IMR-90 (cell line): ENCODE data around the gene ROPN1B. TPM values are rescaled to one million over a fixed set of nuclear protein-coding genes. Genes with fewer than 3 reads are reported as not detected.
"Not testable (repeated sequence)": the region's sequence is repeated elsewhere in the genome, so short reads cannot be mapped to it uniquely, and the experiment has no call there.

Experiments used
- ATAC-seq: fragments of 200-7000 bp; cut with Tn5 transposase; 2 replicates; pipeline ENCODE4 v1.9.1; 2020; ENCODE audit warnings: low read depth, mild to moderate bottlenecking, moderate library complexity
- BruUV-seq: library from RNA; stranded (reverse); fragments of 400-500 nt; replicated peaks from 2 replicates; lab custom pipeline; 2021; lab: Mats Ljungman, UMichigan
- CTCF ChIA-PET: fragments of 300-600 bp; formaldehyde crosslinking; extraction: SDS; loops from one replicate; lab custom pipeline; 2021; ENCODE audit warnings: antibody characterized with exemption; lab: Yijun Ruan, JAX
- POLR2A ChIA-PET: fragments of 300-600 bp; sonication (Branson Sonifier 250); formaldehyde crosslinking; loops from one replicate; lab custom pipeline; 2022; ENCODE audit warnings: antibody characterized with exemption; ENCODE audit not compliant: unreplicated experiment; lab: Charles Lee
- DNase-seq: peaks from one replicate; pipeline ENCODE4 v3.0.0; 2013
- H2AFZ ChIP-seq: replicated peaks from 2 replicates; pipeline ENCODE3; 2013; ENCODE audit warnings: low read length, mild to moderate bottlenecking; ENCODE audit not compliant: poor library complexity
- H2AK5ac ChIP-seq: 2 replicates; pipeline ENCODE4 v1.6.1; 2013; ENCODE audit warnings: low read depth, low read length, inconsistent platforms
- H2AK9ac ChIP-seq: replicated peaks from 2 replicates; pipeline ENCODE3; 2013; ENCODE audit warnings: mild to moderate bottlenecking, low read depth, low read length, moderate library complexity; ENCODE audit not compliant: poor library complexity
- H2BK120ac ChIP-seq: 2 replicates; pipeline ENCODE4 v1.6.1; 2013; ENCODE audit warnings: low read depth, low read length, inconsistent platforms
- H2BK15ac ChIP-seq: 3 replicates; pipeline ENCODE4 v1.6.1; 2013; ENCODE audit warnings: low read depth, low read length, inconsistent platforms
- H2BK20ac ChIP-seq: 2 replicates; pipeline ENCODE4 v1.6.1; 2013; ENCODE audit warnings: low read depth, mild to moderate bottlenecking, inconsistent platforms, low read length, moderate library complexity
- H2BK5ac ChIP-seq: 2 replicates; pipeline ENCODE4 v1.6.1; 2013; ENCODE audit warnings: mild to moderate bottlenecking, low read depth, low read length, inconsistent platforms; ENCODE audit not compliant: poor library complexity, severe bottlenecking
- H3K14ac ChIP-seq: replicated peaks from 2 replicates; pipeline ENCODE4 v1.6.1; 2013; ENCODE audit warnings: low read depth, low read length, inconsistent platforms
- H3K18ac ChIP-seq: 2 replicates; pipeline ENCODE4 v1.6.1; 2013; ENCODE audit warnings: low read depth, low read length, control low read depth
- H3K23ac ChIP-seq: 2 replicates; pipeline ENCODE4 v1.6.1; 2013; ENCODE audit warnings: low read depth, low read length, inconsistent platforms
- H3K27ac ChIP-seq: 2 replicates; pipeline ENCODE4 v1.5.1; 2013; ENCODE audit warnings: mild to moderate bottlenecking, control low read depth, low read length; ENCODE audit not compliant: insufficient read depth
- H3K27me3 ChIP-seq: 2 replicates; pipeline ENCODE4 v1.6.1; 2013; ENCODE audit warnings: low read length; ENCODE audit not compliant: control insufficient read depth, insufficient read depth
- H3K36me3 ChIP-seq: 2 replicates; pipeline ENCODE4 v1.6.1; 2013; ENCODE audit warnings: low read length, mixed read lengths; ENCODE audit not compliant: control insufficient read depth, insufficient read depth
- H3K4ac ChIP-seq: 2 replicates; pipeline ENCODE4 v1.6.1; 2013; ENCODE audit warnings: low read depth, low read length, inconsistent platforms
- H3K4me1 ChIP-seq: 2 replicates; pipeline ENCODE4 v1.6.1; 2013; ENCODE audit warnings: low read length, mixed read lengths; ENCODE audit not compliant: control insufficient read depth, insufficient read depth
- H3K4me2 ChIP-seq: 2 replicates; pipeline ENCODE4 v1.6.1; 2013; ENCODE audit warnings: low read depth, mild to moderate bottlenecking, control low read depth, low read length, moderate library complexity
- H3K4me3 ChIP-seq: 2 replicates; pipeline ENCODE4 v1.5.1; 2013; ENCODE audit warnings: low read depth, mild to moderate bottlenecking, control low read depth, low read length, moderate library complexity; ENCODE audit not compliant: insufficient read depth
- H3K56ac ChIP-seq: 2 replicates; pipeline ENCODE4 v1.6.1; 2013; ENCODE audit warnings: low read length, inconsistent platforms; ENCODE audit not compliant: insufficient read depth; ENCODE audit errors: extremely low read depth
- H3K79me1 ChIP-seq, 2 experiments: 2 replicates each; pipeline ENCODE4 v1.6.1; 2013; ENCODE audit warnings: low read length in 2 of 2, inconsistent platforms in 1 of 2, low read depth in 1 of 2
- H3K9ac ChIP-seq: 2 replicates; pipeline ENCODE4 v1.6.1; 2013; ENCODE audit warnings: low read depth, low read length, control low read depth
- H3K9me1 ChIP-seq: 2 replicates; pipeline ENCODE4 v1.6.1; 2013; ENCODE audit warnings: low read length, inconsistent platforms; ENCODE audit not compliant: insufficient read depth
- H3K9me3 ChIP-seq: 2 replicates; pipeline ENCODE4 v1.6.1; 2013; ENCODE audit warnings: low read length; ENCODE audit not compliant: control insufficient read depth, insufficient read depth
- H4K20me1 ChIP-seq: 2 replicates; pipeline ENCODE4 v1.6.1; 2013; ENCODE audit warnings: low read length, inconsistent platforms; ENCODE audit not compliant: insufficient read depth
- H4K5ac ChIP-seq: 2 replicates; pipeline ENCODE4 v1.6.1; 2013; ENCODE audit warnings: mild to moderate bottlenecking, low read depth, low read length, control low read depth
- H4K8ac ChIP-seq, 2 experiments: 2 replicates each; pipeline ENCODE4 v1.6.1; 2013; ENCODE audit warnings: low read depth in 2 of 2, low read length in 2 of 2, control low read depth in 1 of 2, inconsistent platforms in 1 of 2
- H4K91ac ChIP-seq: 2 replicates; pipeline ENCODE4 v1.6.1; 2013; ENCODE audit warnings: low read depth, low read length, inconsistent platforms; ENCODE audit not compliant: insufficient read depth
- CTCF ChIP-seq: conservative IDR thresholded peaks from 2 replicates; pipeline ENCODE4 v1.5.1; 2012; ENCODE audit warnings: mild to moderate bottlenecking, low read depth, low read length, improper control_type of control experiment
- RAD21 ChIP-seq: IDR thresholded peaks from 2 replicates; pipeline ENCODE4 v1.6.1; 2012; ENCODE audit warnings: low read length, improper control_type of control experiment
- SMC3 ChIP-seq: fragments of 150-350 bp; IDR thresholded peaks from 2 replicates; pipeline ENCODE4 v1.6.1; 2016; ENCODE audit warnings: low read depth, mild to moderate bottlenecking, antibody characterized with exemption, low read length, moderate library complexity
- WGBS, 2 experiments: methylation state at CpG; one replicate each; pipeline versions ENCODE4 v1.1.5 to v1.1.7; 2013; ENCODE audit warnings: missing lambda C conversion rate in 2 of 2; ENCODE audit not compliant: insufficient read length in 1 of 2; ENCODE audit errors: extremely low coverage in 2 of 2; 5-methylcytosine and 5-hydroxymethylcytosine counted together
- dilution Hi-C: fragments of 300-500 bp; cut with HindIII; formaldehyde crosslinking; loops from one replicate; pipeline ENCODE4 v1.14.3; 2018; ENCODE audit warnings: low sequenced_read_pairs; ENCODE audit not compliant: unreplicated experiment
- in situ Hi-C: fragments of 300-500 bp; cut with MboI; formaldehyde crosslinking; loops from 3 replicates; pipeline ENCODE4 v1.14.3; 2019; ENCODE audit warnings: low sequenced_read_pairs, inconsistent platforms, mixed read lengths
- intact Hi-C: fragments of 100-400 bp; cut with micrococcal nuclease; formaldehyde crosslinking; loops from 2 replicates; pipeline ENCODE4 v1.10.0; 2022
- polyA plus RNA-seq, 3 experiments: library from polyadenylated mRNA; depleted of rRNA; stranded (reverse); fragments of >200 nt; gene quantifications; 2 replicates each; pipeline ENCODE4 v1.2.3, GENCODE V29; 2012; ENCODE audit warnings: low replicate concordance in 1 of 3
- total RNA-seq: library from RNA; depleted of rRNA; stranded (reverse); fragments of >200 nt; gene quantifications from 2 replicates; pipeline ENCODE4 v1.2.3, GENCODE V29; 2012

The ROPN1B gene
- total and polyA plus RNA-seq, 2 of the 4 experiments (the other 2 are of a cell fraction) = not detected

- H2BK5ac ChIP-seq, H3K4me1 ChIP-seq, H3K27me3 ChIP-seq, dilution Hi-C loops, H3K27ac ChIP-seq, H4K8ac ChIP-seq, H4K91ac ChIP-seq, H2AFZ ChIP-seq, H3K4me3 ChIP-seq, H4K5ac ChIP-seq, H3K23ac ChIP-seq, H3K9me1 ChIP-seq, H3K14ac ChIP-seq, H2BK20ac ChIP-seq, H2AK5ac ChIP-seq, H3K4ac ChIP-seq, H2BK15ac ChIP-seq, H2BK120ac ChIP-seq, H4K20me1 ChIP-seq, H3K9ac ChIP-seq, H3K79me1 ChIP-seq, H3K4me2 ChIP-seq, H2AK9ac ChIP-seq, H3K56ac ChIP-seq, H3K9me3 ChIP-seq, DNase-seq, BruUV-seq, POLR2A ChIA-PET, CTCF ChIA-PET, H3K18ac ChIP-seq, in situ Hi-C loops, H3K36me3 ChIP-seq: not testable (repeated sequence)
- peak; percentile 96 for ATAC-seq
- 87% methylated on average over 3 of the region's 13 CpGs; no CpG with 5 or more reads in 1 of the 2 experiments for WGBS, 2 experiments
- intact Hi-C loops = loop anchor here (5.0 kb wide), 1 partner anchor 169 kb away; no protein-coding TSS in a partner anchor
- TF ChIP-seq CTCF (peak; percentile 48), SMC3 (peak; percentile 47; the same call in 1 of the 2 replicates), RAD21 (peak; percentile 58)
Observed at GRCh38 chr3:125936210-125936815, 32.7 kb upstream of the ROPN1B start.

DNA sequence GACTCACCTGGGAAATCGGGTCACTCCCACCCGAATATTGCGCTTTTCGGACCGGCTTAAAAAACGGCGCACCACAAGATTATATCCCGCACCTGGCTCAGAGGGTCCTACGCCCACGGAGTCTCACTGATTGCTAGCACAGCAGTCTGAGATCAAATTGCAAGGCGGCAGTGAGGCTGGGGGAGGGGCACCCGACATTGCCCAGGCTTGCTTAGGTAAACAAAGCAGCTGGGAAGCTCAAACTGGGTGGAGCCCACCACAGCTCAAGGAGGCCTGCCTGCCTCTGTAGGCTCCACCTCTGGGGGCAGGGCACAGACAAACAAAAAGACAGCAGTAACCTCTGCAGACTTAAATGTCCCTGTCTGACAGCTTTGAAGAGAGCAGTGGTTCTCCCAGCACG, 32.1 kb upstream of the ROPN1B start:
- H3K4me2 ChIP-seq, POLR2A ChIA-PET, H2AK9ac ChIP-seq, H4K20me1 ChIP-seq, H3K14ac ChIP-seq, H4K91ac ChIP-seq, ATAC-seq, H4K8ac ChIP-seq, H3K4me3 ChIP-seq, H2AFZ ChIP-seq, H3K56ac ChIP-seq, BruUV-seq, H3K79me1 ChIP-seq, DNase-seq, dilution Hi-C loops, H3K23ac ChIP-seq, H3K27ac ChIP-seq, H2BK5ac ChIP-seq, H2BK120ac ChIP-seq, H3K9me1 ChIP-seq, in situ Hi-C loops, H2BK15ac ChIP-seq, H3K9me3 ChIP-seq, H3K27me3 ChIP-seq, H3K18ac ChIP-seq, CTCF ChIA-PET, H3K36me3 ChIP-seq, H3K9ac ChIP-seq, H3K4ac ChIP-seq, H3K4me1 ChIP-seq, H2BK20ac ChIP-seq, H4K5ac ChIP-seq, H2AK5ac ChIP-seq: not testable (repeated sequence)
- WGBS, 2 experiments = no CpG with 5 or more reads among the region's 13 CpGs
- intact Hi-C loops = loop anchor here (5.0 kb wide), 1 partner anchor 170 kb away; no protein-coding TSS in a partner anchor
